Panc1 (cell line): Measurements from ENCODE around the gene CLDN5. TPM values are rescaled to one million over a fixed set of nuclear protein-coding genes. Genes with fewer than 3 reads are reported as not detected.

Experiments used
- ATAC-seq: fragments of 200-7000 bp; cut with Tn5 transposase; 2 replicates; pipeline ENCODE4 v1.9.1; 2020; ENCODE audit warnings: mild to moderate bottlenecking, moderate library complexity
- BruUV-seq: library from RNA; stranded (reverse); fragments of 400-500 nt; replicated peaks from 2 replicates; lab custom pipeline; 2021; lab: Mats Ljungman, UMichigan
- CTCF ChIA-PET: fragments of 300-600 bp; sonication (Branson Sonifier 250); formaldehyde crosslinking; loops from one replicate; lab custom pipeline; 2022; ENCODE audit warnings: antibody characterized with exemption; lab: Charles Lee
- POLR2A ChIA-PET: fragments of 300-600 bp; sonication (Branson Sonifier 250); formaldehyde crosslinking; loops from one replicate; lab custom pipeline; 2022; ENCODE audit warnings: antibody characterized with exemption; lab: Charles Lee
- DNase-seq: peaks from one replicate; pipeline ENCODE4 v3.0.0-alpha.2; 2010; ENCODE audit warnings: low read depth, low spot score
- H3K27ac ChIP-seq: 2 replicates; pipeline ENCODE4 v1.5.1; 2011; ENCODE audit warnings: mild to moderate bottlenecking, low read length, inconsistent platforms
- H3K27me3 ChIP-seq: fragments of 200-500 bp; sonication (Bioruptor generic); 2 replicates; pipeline ENCODE4 v1.6.0; 2014; ENCODE audit warnings: low read length, inconsistent platforms; ENCODE audit not compliant: control insufficient read depth, insufficient read depth
- H3K36me3 ChIP-seq: fragments of 200-500 bp; sonication (Bioruptor generic); 2 replicates; pipeline ENCODE4 v1.5.1; 2014; ENCODE audit warnings: inconsistent platforms, mild to moderate bottlenecking, low read length, moderate library complexity; ENCODE audit not compliant: control insufficient read depth, insufficient read depth
- H3K4me1 ChIP-seq: 2 replicates; pipeline ENCODE4 v1.5.1; 2011; ENCODE audit warnings: inconsistent platforms, mild to moderate bottlenecking, low read length, moderate library complexity; ENCODE audit not compliant: control insufficient read depth, insufficient read depth
- H3K4me3 ChIP-seq, 2 experiments: 2 replicates each; pipeline ENCODE4 v1.5.1; 2011 to 2012; ENCODE audit warnings: low read depth in 2 of 2, low read length in 2 of 2, mild to moderate bottlenecking in 2 of 2, inconsistent platforms in 1 of 2, moderate library complexity in 1 of 2
- H3K9me3 ChIP-seq: fragments of 200-500 bp; sonication (Bioruptor generic); 2 replicates; pipeline ENCODE4 v1.5.1; 2014; ENCODE audit warnings: low read depth, mild to moderate bottlenecking, inconsistent platforms, low read length, moderate library complexity; ENCODE audit not compliant: control insufficient read depth, insufficient read depth
- POLR2AphosphoS5 ChIP-seq: IDR thresholded peaks from 2 replicates; pipeline ENCODE4 v1.6.1; 2012; ENCODE audit warnings: mild to moderate bottlenecking, low read depth, low read length, moderate library complexity
- REST ChIP-seq, 2 experiments: IDR thresholded peaks; 2 replicates each; pipeline ENCODE4 v1.6.1; 2011 to 2012; ENCODE audit warnings: low read depth in 2 of 2, control low read depth in 1 of 2, low read length in 1 of 2, mild to moderate bottlenecking in 1 of 2, moderate library complexity in 1 of 2; ENCODE audit not compliant: insufficient read depth in 1 of 2
- SIN3A ChIP-seq: IDR thresholded peaks from 2 replicates; pipeline ENCODE4 v1.6.1; 2012; ENCODE audit warnings: low read depth, mild to moderate bottlenecking, low read length, moderate library complexity, borderline replicate concordance; ENCODE audit not compliant: insufficient read depth
- TCF7L2 ChIP-seq: IDR thresholded peaks from 2 replicates; pipeline ENCODE4 v1.6.1; 2011; ENCODE audit warnings: mild to moderate bottlenecking, low read depth, low read length, inconsistent platforms
- in situ Hi-C: cut with HindIII; loops from 2 replicates; pipeline ENCODE4 v1.10.0; 2016; ENCODE audit warnings: low sequenced_read_pairs, low pct_unique_long_range_greater_than_20kb
- intact Hi-C: fragments of 100-400 bp; cut with micrococcal nuclease; formaldehyde crosslinking; loops from one replicate; pipeline ENCODE4 v1.10.0; 2022; ENCODE audit not compliant: unreplicated experiment
- total RNA-seq: library from RNA; stranded (reverse); gene quantifications from one replicate; pipeline ENCODE4 v1.2.1, GENCODE V29; 2021; ENCODE audit not compliant: unreplicated experiment
- TF ChIP-seq, protein P1 (sequence below): fragments of 450-650 bp; IDR thresholded peaks from 2 replicates; pipeline ENCODE4 v1.5.1; 2017; ENCODE audit warnings: mild to moderate bottlenecking

The CLDN5 gene
- total RNA-seq, 1 experiment from 2014 or later = 0.18 TPM

DNA sequence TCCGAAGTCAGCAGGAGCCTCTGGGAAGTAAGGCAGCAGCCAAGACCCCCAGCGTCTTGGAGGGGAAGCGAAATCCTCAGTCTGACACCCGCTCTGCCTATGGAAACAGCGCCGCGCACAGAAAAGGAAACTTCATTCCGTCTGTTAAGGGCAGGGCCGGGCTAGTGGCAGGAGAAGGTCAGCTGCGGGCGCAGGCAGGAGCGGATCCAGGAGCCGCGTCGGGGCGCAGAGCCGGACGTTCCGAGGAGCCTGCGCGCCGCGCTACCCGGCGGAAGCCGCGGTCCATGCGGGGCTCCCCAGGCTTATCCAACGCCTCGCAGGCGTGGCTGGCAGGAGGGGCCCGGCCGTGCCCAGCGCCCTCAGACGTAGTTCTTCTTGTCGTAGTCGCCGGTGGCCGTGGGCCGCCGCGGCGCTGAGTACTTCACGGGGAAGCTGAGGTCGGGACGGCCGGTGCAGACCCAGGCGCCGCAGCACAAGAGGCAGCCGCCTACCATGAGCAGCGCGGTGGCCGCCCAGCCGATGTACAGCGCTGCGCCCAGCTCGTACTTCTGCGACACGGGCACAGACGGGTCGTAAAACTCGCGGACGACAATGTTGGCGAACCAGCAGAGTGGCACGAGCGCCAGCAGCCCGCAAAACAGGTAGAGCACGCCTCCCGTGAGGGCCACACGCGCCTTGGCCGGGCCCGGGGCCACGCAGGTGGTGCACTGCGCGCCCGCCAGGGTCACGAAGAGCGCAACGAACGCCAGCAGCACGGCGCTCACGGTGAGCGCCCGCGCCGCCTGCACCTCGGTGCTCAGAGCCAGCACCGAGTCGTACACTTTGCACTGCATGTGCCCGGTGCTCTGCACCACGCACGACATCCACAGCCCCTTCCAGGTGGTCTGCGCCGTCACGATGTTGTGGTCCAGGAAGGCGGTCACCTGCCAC, 705 bp downstream of the CLDN5 start:
- ATAC-seq = peak; percentile 81
- TF ChIP-seq, protein P1, sequence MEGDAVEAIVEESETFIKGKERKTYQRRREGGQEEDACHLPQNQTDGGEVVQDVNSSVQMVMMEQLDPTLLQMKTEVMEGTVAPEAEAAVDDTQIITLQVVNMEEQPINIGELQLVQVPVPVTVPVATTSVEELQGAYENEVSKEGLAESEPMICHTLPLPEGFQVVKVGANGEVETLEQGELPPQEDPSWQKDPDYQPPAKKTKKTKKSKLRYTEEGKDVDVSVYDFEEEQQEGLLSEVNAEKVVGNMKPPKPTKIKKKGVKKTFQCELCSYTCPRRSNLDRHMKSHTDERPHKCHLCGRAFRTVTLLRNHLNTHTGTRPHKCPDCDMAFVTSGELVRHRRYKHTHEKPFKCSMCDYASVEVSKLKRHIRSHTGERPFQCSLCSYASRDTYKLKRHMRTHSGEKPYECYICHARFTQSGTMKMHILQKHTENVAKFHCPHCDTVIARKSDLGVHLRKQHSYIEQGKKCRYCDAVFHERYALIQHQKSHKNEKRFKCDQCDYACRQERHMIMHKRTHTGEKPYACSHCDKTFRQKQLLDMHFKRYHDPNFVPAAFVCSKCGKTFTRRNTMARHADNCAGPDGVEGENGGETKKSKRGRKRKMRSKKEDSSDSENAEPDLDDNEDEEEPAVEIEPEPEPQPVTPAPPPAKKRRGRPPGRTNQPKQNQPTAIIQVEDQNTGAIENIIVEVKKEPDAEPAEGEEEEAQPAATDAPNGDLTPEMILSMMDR = no peak
- TF ChIP-seq POLR2AphosphoS5 (no peak), TCF7L2 (no peak), REST (IDR thresholded peaks at IDR 0.05; ENCODE audit: insufficient read depth in 1 of 2, low read depth in 2 of 2, low read length in 1 of 2) (no peak), SIN3A (no peak)
- Histone ChIP-seq H3K4me1 (no peaks in the 10 kb centered on the region), H3K9me3 (no peaks in the 10 kb centered on the region), H3K36me3 (no peaks in the 10 kb centered on the region), H3K4me3 (peak overlapping the region; percentile 16 to 26; a peak in 3 of 4 replicates), H3K27me3 (no peaks in the 10 kb centered on the region), H3K27ac (no peak overlapping the region)
- intact Hi-C loops = loop anchor here (10.0 kb wide), 1 partner anchor 101 kb away; no protein-coding TSS in a partner anchor
- DNase-seq = no peak
- POLR2A ChIA-PET = no interaction called here
- CTCF ChIA-PET = no interaction called here
- no TSS peak for BruUV-seq
- in situ Hi-C loops = no loop called here

DNA sequence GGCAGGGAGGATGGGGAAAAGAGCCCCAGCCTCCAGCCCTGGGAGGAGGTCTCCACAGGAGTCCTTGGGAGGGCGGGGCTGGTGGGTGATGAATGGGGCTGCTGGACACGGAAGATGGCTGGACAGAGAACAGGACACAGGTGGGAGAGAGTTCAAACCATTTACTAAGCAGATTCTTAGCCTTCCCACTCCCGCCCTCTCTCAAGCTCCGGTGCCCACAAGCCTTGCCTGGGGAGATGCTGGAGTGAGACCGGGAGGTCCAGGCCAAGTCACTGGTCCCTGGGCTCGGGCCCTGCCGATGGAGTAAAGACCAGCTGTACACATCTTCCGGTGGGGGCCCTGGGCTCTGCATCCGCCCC, 1.4 kb downstream of the CLDN5 start:
- ATAC-seq (peak; percentile 38; the same call in 1 of the 2 replicates), DNase-seq (no peak)
- in situ Hi-C loops (no loop called here), intact Hi-C loops (loop anchor here (10.0 kb wide), 1 partner anchor 102 kb away; no protein-coding TSS in a partner anchor)
- H3K36me3 ChIP-seq = no peaks in the 10 kb centered on the region
- H3K9me3 ChIP-seq = no peaks in the 10 kb centered on the region
- no TSS peak for BruUV-seq
- CTCF ChIA-PET = no interaction called here
- H3K27me3 ChIP-seq = no peaks in the 10 kb centered on the region
- POLR2A ChIA-PET = no interaction called here
- H3K27ac ChIP-seq = no peak overlapping the region
- no peak for TF ChIP-seq POLR2AphosphoS5
- TF ChIP-seq REST (IDR thresholded peaks at IDR 0.05; ENCODE audit: insufficient read depth in 1 of 2, low read depth in 2 of 2, low read length in 1 of 2) = no peak
- TF ChIP-seq, protein P1 = no peak
- TF ChIP-seq TCF7L2 = no peak
- no peak for TF ChIP-seq SIN3A
- no peak overlapping the region; a peak in 2 of 4 replicates for H3K4me3 ChIP-seq
- no peaks in the 10 kb centered on the region for H3K4me1 ChIP-seq
